Stomach (tissue), 4 donors: Measurements from ENCODE around the gene KIRREL3.

Source experiments
- CTCF ChIP-seq, 7 experiments: fragments of 450-650 bp in 4 of 7; fragments of 200-600 bp in 3 of 7; sonication (generic) in 3 of 7; IDR thresholded peaks; one replicate each; pipeline ENCODE4 v1.5.1; 2016 to 2019; ENCODE audit warnings: antibody characterized with exemption in 7 of 7, control low read depth in 2 of 7, mild to moderate bottlenecking in 1 of 7
- EP300 ChIP-seq: sonication (generic); formaldehyde crosslinking; IDR thresholded peaks from one replicate; pipeline ENCODE4 v1.6.1; 2017; ENCODE audit warnings: antibody characterized with exemption
- POLR2A ChIP-seq, 4 donors: fragments of 450-650 bp; IDR thresholded peaks; one replicate each; pipeline ENCODE4 v1.6.1; 2016; ENCODE audit warnings: antibody characterized with exemption in 4 of 4, control low read depth in 2 of 4, mild to moderate bottlenecking in 1 of 4, moderate library complexity in 1 of 4
- POLR2AphosphoS5 ChIP-seq, 3 donors: sonication (generic); formaldehyde crosslinking; IDR thresholded peaks; one replicate each; pipeline ENCODE4 v1.6.1; 2016; ENCODE audit warnings: antibody characterized with exemption in 3 of 3

- TF ChIP-seq CTCF (IDR thresholded peaks at IDR 0.05) (no peak), POLR2AphosphoS5 (IDR thresholded peaks at IDR 0.05) (no peak), POLR2A (IDR thresholded peaks at IDR 0.05) (no peak), EP300 (no peak)
These were observed 489.8 kb downstream of the KIRREL3 start for GRCh38 chr11:126510621-126511370.
